ENCODE data around the gene ABI3BP.
"Not testable (repeated sequence)": the region's sequence is repeated elsewhere in the genome, so short reads cannot be mapped to it uniquely, and the experiment has no call there.

Gene ABI3BP

GRCh38 chr3:100981164-100981911 is 11.9 kb downstream of the ABI3BP start:
- no peak for DNase-seq (ENCODE audit: low read depth in 2 of 2)

- no peak for DNase-seq (ENCODE audit: low read depth in 2 of 2)
Observed at GRCh38 chr3:100978011-100978659, 15.1 kb downstream of the ABI3BP start.

GRCh38 chr3:100976611-100977010 is 16.6 kb downstream of the ABI3BP start:
- DNase-seq (ENCODE audit: low read depth in 2 of 2) = no peak

GRCh38 chr3:100975714-100976113 is 17.5 kb downstream of the ABI3BP start:
- DNase-seq (ENCODE audit: low read depth in 2 of 2) = no peak

- no peak for DNase-seq (ENCODE audit: low read depth in 2 of 2)
Observed at GRCh38 chr3:100973594-100973993, 19.6 kb downstream of the ABI3BP start.

GRCh38 chr3:100972867-100973266 is 20.4 kb downstream of the ABI3BP start:
- DNase-seq (ENCODE audit: low read depth in 2 of 2) = no peak

- no peak for DNase-seq (ENCODE audit: low read depth in 2 of 2)
Observed at GRCh38 chr3:100972301-100972844, 20.8 kb downstream of the ABI3BP start.

GRCh38 chr3:100971798-100972197 is 21.4 kb downstream of the ABI3BP start:
- no peak for DNase-seq (ENCODE audit: low read depth in 2 of 2)

- DNase-seq (ENCODE audit: low read depth in 2 of 2) = no peak
Observed at GRCh38 chr3:100970477-100970990, 22.7 kb downstream of the ABI3BP start.

GRCh38 chr3:100968932-100969906 is 24.0 kb downstream of the ABI3BP start:
- no peak for DNase-seq (ENCODE audit: low read depth in 2 of 2)

- DNase-seq (ENCODE audit: low read depth in 2 of 2) = no peak
Observed at GRCh38 chr3:100966807-100967206, 26.4 kb downstream of the ABI3BP start.

- no peak for DNase-seq (ENCODE audit: low read depth in 2 of 2)
Observed at GRCh38 chr3:100966049-100966491, 27.2 kb downstream of the ABI3BP start.

GRCh38 chr3:100963041-100963440 is 30.2 kb downstream of the ABI3BP start:
- no peak for DNase-seq (ENCODE audit: low read depth in 2 of 2)

- DNase-seq (ENCODE audit: low read depth in 2 of 2) = no peak
Observed at GRCh38 chr3:100957261-100957986, 35.8 kb downstream of the ABI3BP start.

GRCh38 chr3:100956276-100956675 is 36.9 kb downstream of the ABI3BP start:
- no peak for DNase-seq (ENCODE audit: low read depth in 2 of 2)

GRCh38 chr3:100954990-100955389 is 38.2 kb downstream of the ABI3BP start:
- DNase-seq (ENCODE audit: low read depth in 2 of 2) = no peak

- no peak for DNase-seq (ENCODE audit: low read depth in 2 of 2)
Observed at GRCh38 chr3:100954199-100954935, 38.9 kb downstream of the ABI3BP start.

GRCh38 chr3:100953103-100953502 is 40.1 kb downstream of the ABI3BP start:
- DNase-seq (ENCODE audit: low read depth in 2 of 2) = no peak

GRCh38 chr3:100947119-100947518 is 46.1 kb downstream of the ABI3BP start:
- DNase-seq (ENCODE audit: low read depth in 2 of 2) = no peak

- DNase-seq (ENCODE audit: low read depth in 2 of 2) = not testable (repeated sequence)
Observed at GRCh38 chr3:100946096-100946495, 47.1 kb downstream of the ABI3BP start.

All from stimulated activated CD8-positive, alpha-beta memory T cell treated with anti-CD3 and anti-CD28 coated beads, Interleukin-15, amount 100 ng/mL, for 4 hours (primary cell).